Fibroblast of lung (primary cell): ENCODE measurements around the gene AOAH. TPM values are rescaled to one million over a fixed set of nuclear protein-coding genes. Genes with fewer than 3 reads are reported as not detected.
A peak's percentile ranks its signal among the peaks of the same experiment; 100 is the strongest.

Experiments
- DNase-seq, 2 donors: peaks; one replicate each; pipeline versions ENCODE4 v3.0.0 to v3.0.0-alpha.2; 2010; ENCODE audit warnings: low read depth in 2 of 2
- H2AFZ ChIP-seq: 2 replicates; pipeline ENCODE4 v1.5.1; 2012; ENCODE audit warnings: low read length, control low read depth, inconsistent platforms
- H3K27ac ChIP-seq: 2 replicates; pipeline ENCODE4 v1.5.1; 2011; ENCODE audit warnings: low read length, control low read depth; ENCODE audit not compliant: insufficient read depth
- H3K27me3 ChIP-seq: 2 replicates; pipeline ENCODE4 v1.5.1; 2011; ENCODE audit warnings: mild to moderate bottlenecking, low read length; ENCODE audit not compliant: control insufficient read depth, insufficient read depth
- H3K36me3 ChIP-seq: 2 replicates; pipeline ENCODE4 v1.5.1; 2011; ENCODE audit warnings: low read length; ENCODE audit not compliant: control insufficient read depth, insufficient read depth
- H3K4me1 ChIP-seq: 2 replicates; pipeline ENCODE4 v1.5.1; 2011; ENCODE audit warnings: low read length; ENCODE audit not compliant: control insufficient read depth, insufficient read depth; ENCODE audit errors: extremely low read depth
- H3K4me2 ChIP-seq: 2 replicates; pipeline ENCODE4 v1.5.1; 2011; ENCODE audit warnings: low read length, control low read depth; ENCODE audit not compliant: insufficient read depth; ENCODE audit errors: extremely low read depth
- H3K4me3 ChIP-seq, 4 experiments: fragments of 200-600 bp in 1 of 4; sonication (generic) in 1 of 4; replicated peaks in 1 of 4; 2 replicates each; pipeline ENCODE4 v1.5.1; 2011 to 2016; ENCODE audit warnings: low read length in 4 of 4, low read depth in 3 of 4, mild to moderate bottlenecking in 3 of 4, control low read depth in 2 of 4, inconsistent platforms in 1 of 4, mixed read lengths in 1 of 4; ENCODE audit not compliant: insufficient read depth in 1 of 4; ENCODE audit errors: control extremely low read depth in 1 of 4
- H3K79me2 ChIP-seq: 2 replicates; pipeline ENCODE4 v1.5.1; 2012; ENCODE audit warnings: mild to moderate bottlenecking, low read length, inconsistent platforms; ENCODE audit not compliant: control insufficient read depth, insufficient read depth
- H3K9ac ChIP-seq: 2 replicates; pipeline ENCODE4 v1.5.1; 2011; ENCODE audit warnings: mild to moderate bottlenecking, low read length, control low read depth; ENCODE audit not compliant: insufficient read depth
- H3K9me3 ChIP-seq: 2 replicates; pipeline ENCODE4 v1.5.1; 2012; ENCODE audit warnings: low read depth, low read length; ENCODE audit not compliant: control insufficient read depth, insufficient read depth
- H4K20me1 ChIP-seq: 2 replicates; pipeline ENCODE4 v1.5.1; 2011; ENCODE audit warnings: low read length; ENCODE audit not compliant: control insufficient read depth, insufficient read depth; ENCODE audit errors: extremely low read depth
- EZH2 ChIP-seq: IDR thresholded peaks from 2 replicates; pipeline ENCODE4 v1.5.1; 2012; ENCODE audit warnings: low read length, control low read depth, mild to moderate bottlenecking; ENCODE audit errors: missing control alignments
- polyA plus RNA-seq, 2 donors: library from polyadenylated mRNA; depleted of rRNA in 1 of 2; stranded (reverse) in 1 of 2; unstranded in 1 of 2; fragments of >200 nt; gene quantifications; 2 replicates each; pipeline ENCODE4 v1.2.1, GENCODE V29; 2011 to 2012; ENCODE audit warnings: missing spikeins in 1 of 2
- total RNA-seq: library from RNA; depleted of rRNA; stranded (reverse); fragments of >200 nt; gene quantifications from 2 replicates; pipeline ENCODE4 v1.2.1, GENCODE V29; 2014
- TF ChIP-seq, protein P1 (sequence below), 2 donors: IDR thresholded peaks in 1 of 2; conservative IDR thresholded peaks in 1 of 2; 1 replicate in 1 of 2; 2 replicates in 1 of 2; pipeline ENCODE4 v1.5.1; 2011 to 2012; ENCODE audit warnings: low read length in 2 of 2, control low read depth in 1 of 2, inconsistent platforms in 1 of 2, low read depth in 1 of 2, mild to moderate bottlenecking in 1 of 2

AOAH gene
- total and polyA plus RNA-seq, 2 donors (not counting 1 experiment from before 2014, with no cell fraction given), result not detected

DNA sequence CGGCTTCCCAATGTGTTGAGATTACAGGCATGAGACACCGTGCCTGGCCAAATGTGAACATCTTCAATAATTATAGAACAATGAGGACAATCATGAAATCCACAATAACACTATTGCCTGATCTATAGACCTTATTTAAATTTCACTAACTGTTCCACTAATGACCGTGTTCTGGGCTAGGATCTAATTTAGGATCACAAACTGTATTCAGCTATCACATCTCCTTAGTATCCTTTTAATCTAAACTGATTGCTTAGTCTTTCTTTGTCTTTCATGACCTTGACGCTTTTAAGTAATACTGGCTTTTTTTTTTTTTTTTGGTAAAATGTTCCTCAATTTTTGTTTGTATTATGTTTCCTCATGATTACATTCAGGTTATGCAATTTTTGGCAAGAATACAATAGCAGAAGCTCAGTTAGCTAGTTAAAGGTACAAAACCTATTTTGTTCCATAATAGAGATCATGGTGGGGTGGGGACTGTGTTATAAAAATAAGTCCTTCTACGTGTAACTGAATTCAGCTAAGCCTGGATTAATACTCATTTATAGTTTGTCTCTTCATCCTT is 158.4 kb downstream of the AOAH start:
- Histone ChIP-seq H3K9ac (no peak overlapping the region), H3K27me3 (no peaks in the 10 kb centered on the region), H3K4me2 (no peak overlapping the region), H3K27ac (no peak overlapping the region), H3K4me3 (no peak overlapping the region), H3K79me2 (no peaks in the 10 kb centered on the region), H2AFZ (no peak overlapping the region), H3K36me3 (no peaks in the 10 kb centered on the region), H3K9me3 (no peaks in the 10 kb centered on the region), H3K4me1 (no peaks in the 10 kb centered on the region), H4K20me1 (no peaks in the 10 kb centered on the region)
- peak in 1 of 2 donors; percentile 52 for DNase-seq
- TF ChIP-seq, protein P1, sequence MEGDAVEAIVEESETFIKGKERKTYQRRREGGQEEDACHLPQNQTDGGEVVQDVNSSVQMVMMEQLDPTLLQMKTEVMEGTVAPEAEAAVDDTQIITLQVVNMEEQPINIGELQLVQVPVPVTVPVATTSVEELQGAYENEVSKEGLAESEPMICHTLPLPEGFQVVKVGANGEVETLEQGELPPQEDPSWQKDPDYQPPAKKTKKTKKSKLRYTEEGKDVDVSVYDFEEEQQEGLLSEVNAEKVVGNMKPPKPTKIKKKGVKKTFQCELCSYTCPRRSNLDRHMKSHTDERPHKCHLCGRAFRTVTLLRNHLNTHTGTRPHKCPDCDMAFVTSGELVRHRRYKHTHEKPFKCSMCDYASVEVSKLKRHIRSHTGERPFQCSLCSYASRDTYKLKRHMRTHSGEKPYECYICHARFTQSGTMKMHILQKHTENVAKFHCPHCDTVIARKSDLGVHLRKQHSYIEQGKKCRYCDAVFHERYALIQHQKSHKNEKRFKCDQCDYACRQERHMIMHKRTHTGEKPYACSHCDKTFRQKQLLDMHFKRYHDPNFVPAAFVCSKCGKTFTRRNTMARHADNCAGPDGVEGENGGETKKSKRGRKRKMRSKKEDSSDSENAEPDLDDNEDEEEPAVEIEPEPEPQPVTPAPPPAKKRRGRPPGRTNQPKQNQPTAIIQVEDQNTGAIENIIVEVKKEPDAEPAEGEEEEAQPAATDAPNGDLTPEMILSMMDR (conservative IDR thresholded peaks at IDR 0.05 in 1 of 2, IDR thresholded peaks at IDR 0.05 in 1 of 2; ENCODE audit: low read depth in 1 of 2, low read length in 2 of 2), result no peak
- no peak for TF ChIP-seq EZH2

GRCh38 chr7:36564489-36564888 is 159.8 kb downstream of the AOAH start:
- H2AFZ ChIP-seq, result no peak overlapping the region
- H3K9me3 ChIP-seq, result no peaks in the 10 kb centered on the region
- no peaks in the 10 kb centered on the region for H4K20me1 ChIP-seq
- H3K36me3 ChIP-seq, result no peaks in the 10 kb centered on the region
- H3K27me3 ChIP-seq, result no peaks in the 10 kb centered on the region
- no peak overlapping the region for H3K4me3 ChIP-seq
- TF ChIP-seq, protein P1 (conservative IDR thresholded peaks at IDR 0.05 in 1 of 2, IDR thresholded peaks at IDR 0.05 in 1 of 2; ENCODE audit: low read depth in 1 of 2, low read length in 2 of 2), result no peak
- TF ChIP-seq EZH2, result no peak
- no peak overlapping the region for H3K4me2 ChIP-seq
- no peak overlapping the region for H3K9ac ChIP-seq
- DNase-seq, result no peak
- H3K4me1 ChIP-seq, result no peaks in the 10 kb centered on the region
- no peaks in the 10 kb centered on the region for H3K79me2 ChIP-seq
- no peak overlapping the region for H3K27ac ChIP-seq

- no peaks in the 10 kb centered on the region for H3K9me3 ChIP-seq
- H3K4me3 ChIP-seq, result no peak overlapping the region
- no peaks in the 10 kb centered on the region for H3K79me2 ChIP-seq
- no peaks in the 10 kb centered on the region for H3K36me3 ChIP-seq
- TF ChIP-seq, protein P1 (conservative IDR thresholded peaks at IDR 0.05 in 1 of 2, IDR thresholded peaks at IDR 0.05 in 1 of 2; ENCODE audit: low read depth in 1 of 2, low read length in 2 of 2), result no peak
- no peak for TF ChIP-seq EZH2
- peak; percentile 36 to 46 for DNase-seq
- H3K27ac ChIP-seq, result no peak overlapping the region
- H3K4me1 ChIP-seq, result no peaks in the 10 kb centered on the region
- H2AFZ ChIP-seq, result no peak overlapping the region
- no peak overlapping the region for H3K9ac ChIP-seq
- H4K20me1 ChIP-seq, result no peaks in the 10 kb centered on the region
- H3K4me2 ChIP-seq, result no peak overlapping the region
- no peaks in the 10 kb centered on the region for H3K27me3 ChIP-seq
Measured at GRCh38 chr7:36563706-36564327, 160.5 kb downstream of the AOAH start.
